Dedifferentiated amniotic fluid mesenchymal stem cell (primary cell): ENCODE data around the gene ABCA8.
"Not testable (repeated sequence)": the region's sequence is repeated elsewhere in the genome, so short reads cannot be mapped to it uniquely, and the experiment has no call there.

ENCODE experiments used
- DNase-seq: peaks from one replicate; pipeline ENCODE4 v3.0.0-alpha.2; 2016; ENCODE audit errors: extremely low spot score

ABCA8 gene, protein sequence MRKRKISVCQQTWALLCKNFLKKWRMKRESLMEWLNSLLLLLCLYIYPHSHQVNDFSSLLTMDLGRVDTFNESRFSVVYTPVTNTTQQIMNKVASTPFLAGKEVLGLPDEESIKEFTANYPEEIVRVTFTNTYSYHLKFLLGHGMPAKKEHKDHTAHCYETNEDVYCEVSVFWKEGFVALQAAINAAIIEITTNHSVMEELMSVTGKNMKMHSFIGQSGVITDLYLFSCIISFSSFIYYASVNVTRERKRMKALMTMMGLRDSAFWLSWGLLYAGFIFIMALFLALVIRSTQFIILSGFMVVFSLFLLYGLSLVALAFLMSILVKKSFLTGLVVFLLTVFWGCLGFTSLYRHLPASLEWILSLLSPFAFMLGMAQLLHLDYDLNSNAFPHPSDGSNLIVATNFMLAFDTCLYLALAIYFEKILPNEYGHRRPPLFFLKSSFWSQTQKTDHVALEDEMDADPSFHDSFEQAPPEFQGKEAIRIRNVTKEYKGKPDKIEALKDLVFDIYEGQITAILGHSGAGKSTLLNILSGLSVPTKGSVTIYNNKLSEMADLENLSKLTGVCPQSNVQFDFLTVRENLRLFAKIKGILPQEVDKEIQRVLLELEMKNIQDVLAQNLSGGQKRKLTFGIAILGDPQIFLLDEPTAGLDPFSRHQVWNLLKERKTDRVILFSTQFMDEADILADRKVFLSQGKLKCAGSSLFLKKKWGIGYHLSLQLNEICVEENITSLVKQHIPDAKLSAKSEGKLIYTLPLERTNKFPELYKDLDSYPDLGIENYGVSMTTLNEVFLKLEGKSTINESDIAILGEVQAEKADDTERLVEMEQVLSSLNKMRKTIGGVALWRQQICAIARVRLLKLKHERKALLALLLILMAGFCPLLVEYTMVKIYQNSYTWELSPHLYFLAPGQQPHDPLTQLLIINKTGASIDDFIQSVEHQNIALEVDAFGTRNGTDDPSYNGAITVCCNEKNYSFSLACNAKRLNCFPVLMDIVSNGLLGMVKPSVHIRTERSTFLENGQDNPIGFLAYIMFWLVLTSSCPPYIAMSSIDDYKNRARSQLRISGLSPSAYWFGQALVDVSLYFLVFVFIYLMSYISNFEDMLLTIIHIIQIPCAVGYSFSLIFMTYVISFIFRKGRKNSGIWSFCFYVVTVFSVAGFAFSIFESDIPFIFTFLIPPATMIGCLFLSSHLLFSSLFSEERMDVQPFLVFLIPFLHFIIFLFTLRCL (N-terminal part only)

DNA sequence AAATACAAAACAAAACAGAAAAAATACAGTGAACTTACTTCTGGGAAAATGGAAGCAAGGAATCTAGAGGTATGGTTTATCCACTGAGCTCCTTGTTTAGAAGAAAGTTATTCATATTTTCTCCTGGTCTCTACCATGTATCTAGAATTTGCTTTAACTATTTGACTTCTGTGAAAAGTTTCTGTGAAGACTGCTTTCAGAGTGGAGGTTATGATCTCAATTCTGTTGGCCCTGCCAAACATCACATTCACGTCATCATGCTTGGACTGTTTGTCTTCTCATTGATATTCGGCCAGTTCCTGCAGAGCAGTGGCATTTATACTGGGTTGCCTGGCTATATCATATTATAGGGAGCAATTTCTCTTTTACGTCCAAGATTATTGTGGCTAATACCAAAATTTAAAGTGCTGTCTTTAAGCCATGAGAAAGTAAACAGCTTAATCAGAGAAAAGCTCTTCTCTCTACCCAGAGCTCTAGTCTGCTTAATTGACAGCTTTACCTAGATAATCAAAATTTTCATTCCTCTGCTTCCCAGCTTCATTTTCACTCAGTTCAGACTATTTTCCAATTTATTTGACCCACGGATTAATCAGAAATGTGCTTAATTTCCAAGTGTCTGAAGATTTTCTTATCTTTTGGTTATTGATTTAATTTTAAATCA lies at the start of gene ABCA8:
Gene ABCA8, minus strand, starts transcription at position 212 of the 661 bp plus-strand sequence. CDS start 13,358 bp downstream, outside the sequence.
- peak; percentile 42 for DNase-seq

DNA sequence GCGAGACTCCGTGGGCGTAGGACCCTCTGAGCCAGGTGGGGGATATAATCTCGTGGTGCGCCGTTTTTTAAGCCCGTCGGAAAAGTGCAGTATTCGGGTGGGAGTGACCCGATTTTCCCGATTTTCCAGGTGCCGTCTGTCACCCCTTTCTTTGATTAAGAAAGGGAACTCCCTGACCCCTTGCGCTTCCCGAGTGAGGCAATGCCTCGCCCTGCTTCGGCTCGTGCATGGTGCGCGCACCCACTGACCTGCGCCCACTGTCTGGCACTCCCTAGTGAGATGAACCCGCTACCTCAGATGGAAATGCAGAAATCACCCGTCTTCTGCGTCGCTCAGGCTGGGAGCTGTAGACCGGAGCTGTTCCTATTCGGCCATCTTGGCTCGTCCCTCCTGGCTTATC lies 49.6 kb upstream of the ABCA8 start:
- DNase-seq = not testable (repeated sequence)

DNA sequence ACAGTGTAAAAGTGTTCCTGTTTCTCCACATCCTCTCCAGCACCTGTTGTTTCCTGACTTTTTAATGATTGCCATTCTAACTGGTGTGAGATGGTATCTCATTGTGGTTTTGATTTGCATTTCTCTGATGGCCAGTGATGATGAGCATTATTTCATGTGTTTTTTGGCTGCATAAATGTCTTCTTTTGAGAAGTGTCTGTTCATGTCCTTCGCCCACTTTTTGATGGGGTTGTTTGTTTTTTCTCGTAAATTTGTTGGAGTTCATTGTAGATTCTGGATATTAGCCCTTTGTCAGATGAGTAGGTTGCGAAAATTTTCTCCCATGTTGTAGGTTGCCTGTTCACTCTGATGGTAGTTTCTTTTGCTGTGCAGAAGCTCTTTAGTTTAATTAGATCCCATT lies 44.6 kb upstream of the ABCA8 start:
- not testable (repeated sequence) for DNase-seq

DNA sequence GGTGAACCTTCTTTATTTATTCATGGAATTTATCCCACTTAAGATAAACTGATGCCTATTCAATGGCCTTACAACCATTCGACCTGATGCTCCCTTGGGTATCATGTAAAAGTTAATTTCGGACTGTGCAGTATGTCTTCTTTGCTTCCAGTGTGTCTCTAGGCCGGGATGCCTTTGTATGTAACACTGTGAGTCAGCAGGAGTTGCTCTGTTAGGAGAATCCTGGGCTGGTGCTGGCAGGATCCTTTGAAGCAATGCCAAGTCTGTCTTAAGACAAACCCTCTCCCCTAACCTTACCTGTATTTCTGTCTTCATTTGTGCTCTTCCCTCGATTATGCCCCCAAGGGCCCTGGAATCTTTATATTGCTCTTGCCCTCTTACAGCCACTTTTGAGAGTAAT lies 37.9 kb upstream of the ABCA8 start:
- no peak for DNase-seq

DNA sequence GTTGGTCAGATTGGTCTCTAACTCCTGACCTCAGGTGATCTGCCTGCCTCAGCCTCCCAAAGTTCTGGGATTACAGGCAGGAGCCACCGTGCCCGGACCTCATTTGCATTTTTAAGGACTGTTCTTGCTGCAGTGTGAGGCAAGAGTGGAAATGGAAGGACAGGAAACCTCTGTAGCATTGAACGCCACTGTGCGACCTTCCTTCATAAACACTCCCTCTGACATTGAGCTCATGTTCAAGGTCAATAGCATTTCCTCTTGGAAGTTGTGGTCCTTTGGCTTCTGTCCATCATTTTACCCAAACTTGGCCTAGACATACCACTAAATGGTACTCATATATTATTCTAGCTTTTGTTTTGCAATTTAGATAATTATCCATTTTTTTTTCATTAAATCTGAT lies 32.8 kb upstream of the ABCA8 start:
- DNase-seq = no peak

DNA sequence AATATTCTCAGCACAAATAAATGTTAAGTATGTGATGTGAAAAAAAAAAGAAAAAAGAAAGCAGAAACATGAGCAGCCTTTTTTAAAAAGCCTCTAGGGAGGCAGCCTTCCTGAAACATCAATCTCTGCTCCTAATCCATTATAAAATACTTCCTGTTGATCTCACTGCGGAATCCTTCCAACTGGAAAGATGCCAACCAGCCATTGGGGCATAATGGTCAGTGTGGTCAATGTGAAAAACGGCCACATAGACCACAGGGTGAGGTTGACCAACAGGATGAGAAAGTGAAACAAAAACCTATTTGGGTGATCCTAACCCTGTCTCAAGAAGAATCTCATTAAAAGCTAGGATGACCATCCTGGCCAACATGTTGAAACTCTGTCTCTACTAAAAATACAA lies 26.1 kb upstream of the ABCA8 start:
- no peak for DNase-seq

DNA sequence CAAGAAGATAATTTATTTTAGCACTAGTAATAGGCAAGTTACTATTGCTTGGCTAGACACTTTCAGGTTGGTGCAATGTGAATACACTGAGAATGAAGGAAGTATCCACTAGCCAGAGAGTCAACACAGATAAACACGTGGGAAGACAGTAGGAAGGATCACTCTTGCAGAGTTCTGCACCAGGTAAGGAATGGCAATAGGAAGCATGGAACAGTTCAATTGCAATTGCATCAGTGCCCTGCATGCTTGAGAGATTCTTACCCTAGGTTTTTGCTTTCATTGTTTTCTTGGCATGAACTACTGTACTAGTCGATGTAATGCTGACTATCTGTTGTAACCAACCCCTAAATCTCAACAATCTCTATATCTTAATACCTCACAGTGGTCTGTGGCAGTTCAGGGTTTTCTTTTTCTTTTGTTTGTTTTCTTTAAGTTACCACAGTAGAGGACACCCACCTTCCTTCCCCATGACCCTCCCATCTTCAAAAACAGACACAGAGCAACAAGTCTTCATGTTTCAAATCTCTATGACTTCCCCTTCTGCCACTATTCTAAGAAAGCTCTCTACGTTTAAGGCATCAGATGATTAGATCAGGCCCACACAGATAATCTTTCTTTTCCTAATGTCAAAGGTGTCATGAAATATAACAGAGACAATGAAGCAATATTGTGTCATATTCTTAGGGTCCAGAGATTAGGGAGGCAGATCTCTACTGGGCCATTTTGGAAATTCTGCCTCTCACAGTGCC lies 18.1 kb upstream of the ABCA8 start:
- no peak for DNase-seq

DNA sequence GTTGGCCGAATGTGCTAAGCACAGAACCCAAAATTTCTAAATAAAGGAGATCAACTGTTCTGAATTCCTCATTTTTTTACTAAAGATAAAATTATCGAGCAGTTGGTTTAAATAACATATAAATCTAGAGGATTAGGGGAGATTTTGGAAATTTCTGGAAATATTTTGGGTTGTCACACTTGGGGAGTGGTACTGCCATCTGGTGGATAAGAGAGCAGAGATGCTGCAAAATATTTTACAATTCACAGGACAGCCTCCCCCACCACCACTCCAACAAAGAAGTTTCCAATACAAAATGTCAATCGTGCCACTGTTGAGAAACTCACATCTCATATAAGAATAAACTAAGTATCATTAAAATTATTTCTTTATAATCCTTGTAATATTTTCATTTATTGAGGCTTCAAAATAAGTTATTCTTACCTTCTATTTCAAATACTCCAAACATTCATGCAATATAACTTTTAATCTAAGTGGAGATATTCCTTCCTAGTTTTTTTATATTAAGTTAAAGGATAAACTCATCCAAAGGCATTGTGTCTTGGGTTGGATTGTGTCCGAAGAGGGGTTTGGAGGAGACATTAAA lies 17.0 kb upstream of the ABCA8 start:
- peak; percentile 56 for DNase-seq

DNA sequence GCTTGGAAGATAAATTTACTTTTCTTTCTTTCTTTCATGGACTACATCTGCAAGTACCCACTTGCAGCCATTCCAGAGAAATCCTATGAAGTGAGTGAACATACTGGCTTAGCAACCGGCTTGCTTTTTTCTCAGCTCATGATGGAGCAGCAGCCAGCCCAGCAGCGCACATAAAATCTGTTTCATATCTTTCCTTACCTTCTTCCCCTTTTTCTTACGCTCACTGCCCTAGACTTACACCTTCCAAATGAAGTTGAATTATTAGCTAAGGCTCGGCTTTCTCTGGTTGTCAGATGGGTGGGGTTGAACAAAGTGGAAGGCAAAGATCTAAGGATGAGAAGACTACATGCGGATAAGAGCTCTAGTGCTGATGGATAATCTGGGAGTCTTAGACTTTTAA lies 13.9 kb upstream of the ABCA8 start:
- no peak for DNase-seq

DNA sequence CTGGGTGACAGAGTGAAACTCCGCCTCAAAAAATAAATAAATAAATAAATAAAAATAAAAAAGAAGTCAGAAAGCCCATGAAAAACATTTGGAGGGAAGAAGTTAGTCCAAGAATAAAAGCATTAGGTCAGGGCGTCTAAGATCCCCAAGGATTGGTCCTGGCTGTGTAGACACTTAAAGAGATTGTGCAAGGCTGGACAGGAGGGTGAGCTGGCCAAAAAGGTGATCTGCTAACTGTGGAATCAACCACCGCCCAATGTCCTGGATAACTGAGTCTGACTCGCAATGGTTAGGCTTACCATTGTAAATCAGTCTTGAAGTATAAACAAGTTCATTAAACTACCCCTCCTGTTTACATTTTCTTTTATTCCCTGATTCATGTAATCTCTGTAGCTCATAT lies 8.8 kb upstream of the ABCA8 start:
- DNase-seq = no peak

DNA sequence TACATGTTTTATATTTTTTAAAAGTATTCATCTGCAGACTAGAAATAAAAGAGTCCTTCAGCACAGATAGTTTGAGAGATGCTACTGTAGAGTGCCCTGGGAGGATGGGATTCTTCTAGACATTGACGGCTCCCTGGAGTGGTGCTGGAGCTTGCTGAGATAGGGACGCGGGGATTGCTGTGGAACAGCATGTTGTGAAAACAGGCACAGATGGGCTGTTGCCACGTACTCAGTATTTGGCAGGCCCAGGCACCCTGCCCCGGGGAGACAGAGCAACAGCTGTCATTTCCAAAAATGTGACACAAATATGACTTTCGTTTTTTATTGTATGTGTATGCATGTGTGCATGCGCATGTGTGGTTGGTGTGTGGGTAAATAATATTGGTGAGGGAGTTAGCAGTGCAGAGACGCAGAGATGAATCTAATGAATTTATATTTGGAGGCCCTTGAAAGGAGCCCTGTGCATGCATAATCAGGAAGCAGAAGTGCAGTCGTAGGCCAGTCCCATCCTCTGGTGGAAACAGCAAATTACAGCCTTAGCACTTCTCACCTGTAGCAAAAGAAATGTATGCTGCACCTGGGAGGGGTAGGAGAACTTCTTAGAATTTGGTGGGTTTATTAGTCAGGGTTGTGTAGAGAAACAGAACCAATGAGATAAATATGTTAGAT lies 6.2 kb upstream of the ABCA8 start:
- no peak for DNase-seq

DNA sequence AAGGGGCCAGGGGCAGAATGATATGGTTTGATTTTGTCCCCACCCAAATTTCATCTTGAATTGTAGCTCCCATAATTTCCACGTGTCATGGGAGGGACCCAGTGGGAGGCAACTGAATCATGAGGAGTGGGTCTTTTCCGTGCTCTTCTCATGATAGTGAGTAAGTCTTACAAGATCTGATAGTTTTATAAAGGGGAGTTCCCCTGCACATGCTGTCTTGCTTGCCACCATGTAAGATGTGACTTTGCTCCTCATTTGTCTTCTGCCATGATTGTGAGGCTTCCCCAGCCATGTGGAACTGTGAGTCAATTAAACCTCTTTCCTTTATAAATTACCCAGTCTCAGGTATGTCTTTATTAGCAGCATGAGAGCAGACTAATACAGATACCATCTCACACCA lies 3.9 kb upstream of the ABCA8 start:
- DNase-seq = not testable (repeated sequence)

DNA sequence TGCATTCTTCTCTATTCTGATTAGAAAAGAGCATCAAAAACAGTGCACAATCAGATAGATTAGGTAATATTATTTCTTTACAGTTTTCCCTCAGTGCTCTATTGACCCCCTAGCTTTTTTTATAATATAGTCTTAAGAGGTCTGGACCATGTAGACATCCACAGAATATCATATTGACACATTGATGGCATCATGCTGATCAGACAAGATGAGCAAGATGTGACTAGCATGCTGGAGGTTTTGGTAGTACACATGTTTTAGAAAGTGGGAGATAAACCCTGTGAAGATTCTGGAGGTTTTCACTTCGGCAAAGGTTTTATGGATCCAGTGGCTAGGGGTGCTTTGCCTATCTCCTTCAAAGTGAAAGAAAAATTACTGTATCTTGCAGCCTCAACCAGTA lies 2.8 kb upstream of the ABCA8 start:
- no peak for DNase-seq

DNA sequence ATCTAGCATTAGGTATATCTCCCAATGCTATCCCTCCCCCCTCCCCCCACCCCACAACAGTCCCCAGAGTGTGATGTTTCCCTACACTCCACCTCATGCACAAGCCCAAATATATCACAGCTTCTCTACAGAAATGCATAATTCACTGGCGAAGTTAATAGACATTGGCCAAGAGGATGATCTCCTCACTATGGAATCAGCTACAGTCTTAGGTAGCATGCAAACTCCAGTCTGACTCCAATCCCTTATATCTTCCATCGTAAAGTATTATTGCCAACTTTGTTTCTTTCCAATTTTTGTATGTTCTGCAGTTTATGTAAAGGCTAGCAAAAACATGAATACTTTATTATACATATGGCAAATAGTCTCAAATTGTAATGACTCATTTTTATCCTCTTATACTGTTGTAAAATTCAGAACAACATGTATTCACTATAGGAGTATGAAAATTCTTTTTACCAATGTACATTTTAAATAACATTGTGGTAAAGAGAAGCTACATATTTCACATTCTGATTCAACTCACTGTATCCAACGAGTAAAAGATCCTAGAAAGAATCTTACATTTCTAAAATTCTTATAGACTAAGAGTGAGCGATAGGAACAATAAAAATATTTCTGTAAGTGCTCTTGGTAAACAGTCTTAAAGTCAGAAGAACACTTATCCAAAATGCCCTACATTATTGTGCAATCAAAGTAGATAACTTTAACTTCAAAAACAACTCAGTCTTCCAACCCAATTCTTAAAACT lies 871 bp downstream of the ABCA8 start:
- peak; percentile 46 for DNase-seq

DNA sequence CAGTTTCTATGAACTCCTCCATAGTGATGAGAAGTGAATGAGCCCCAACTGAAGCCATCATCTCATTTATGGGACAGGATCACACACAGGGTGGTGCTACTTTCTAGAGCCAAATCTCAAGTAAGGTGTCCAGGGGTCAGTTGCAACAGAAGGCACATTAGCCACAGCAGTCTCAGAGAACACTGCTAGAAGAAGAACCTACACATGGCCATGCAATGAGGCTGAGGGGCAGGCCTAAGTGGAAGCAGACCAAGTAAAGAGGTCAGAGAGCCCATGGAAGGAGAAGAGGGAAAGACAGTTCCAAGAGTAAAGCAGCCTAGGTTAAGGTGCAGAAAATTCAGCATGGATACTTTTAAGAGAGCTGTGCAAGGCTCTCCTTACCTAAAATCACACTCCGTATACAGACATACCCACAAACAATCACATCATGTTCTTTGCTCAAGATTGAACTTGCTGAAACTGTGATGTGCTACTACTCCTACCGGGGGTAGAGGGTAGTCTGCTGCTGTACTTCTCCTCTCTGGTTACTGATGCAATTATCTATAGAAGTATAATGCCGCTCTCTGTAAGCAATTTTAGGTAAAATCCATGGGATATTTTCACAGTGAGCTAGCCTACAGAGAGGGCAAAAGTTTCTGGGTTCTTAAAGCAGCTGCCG lies 1.7 kb downstream of the ABCA8 start:
- DNase-seq = no peak

DNA sequence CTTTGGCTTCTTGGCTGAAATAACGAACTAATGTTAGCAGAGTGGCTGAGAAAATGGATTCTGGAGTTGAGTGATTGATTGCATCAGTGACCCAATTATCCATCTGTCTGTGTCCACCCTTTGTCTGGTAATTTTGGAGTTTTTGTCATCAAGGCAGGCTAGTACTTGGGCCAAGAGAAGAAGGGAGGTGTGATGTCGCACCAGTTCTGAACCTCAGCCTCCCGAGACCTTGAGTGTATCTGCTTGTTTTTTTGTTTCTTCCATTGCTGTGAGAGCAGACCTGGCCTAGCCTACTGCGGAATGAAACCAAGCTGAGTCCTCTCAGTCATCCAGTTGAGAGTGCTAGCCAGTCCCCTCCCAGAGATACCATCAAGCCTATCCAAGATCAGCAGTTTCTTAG lies 4.5 kb downstream of the ABCA8 start:
- DNase-seq = no peak

DNA sequence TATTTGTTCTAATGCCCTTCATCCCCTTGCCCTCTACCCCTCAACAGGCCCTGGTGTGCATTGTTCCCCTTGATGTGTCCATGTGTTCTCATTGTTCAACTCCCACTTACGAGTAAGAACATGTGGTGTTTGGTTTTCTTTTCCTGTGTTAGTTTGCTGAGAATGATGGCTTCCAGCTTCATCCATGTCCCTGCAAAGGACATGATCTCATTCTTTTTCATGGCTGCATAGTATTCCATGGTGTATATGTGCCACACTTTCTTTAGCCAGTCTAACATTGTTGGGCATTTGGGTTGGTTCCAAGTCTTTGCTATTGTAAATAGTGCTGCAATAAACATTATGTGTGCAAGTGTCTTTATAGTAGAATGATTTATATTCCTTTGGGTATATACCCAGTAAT lies 7.3 kb downstream of the ABCA8 start:
- DNase-seq = not testable (repeated sequence)

DNA sequence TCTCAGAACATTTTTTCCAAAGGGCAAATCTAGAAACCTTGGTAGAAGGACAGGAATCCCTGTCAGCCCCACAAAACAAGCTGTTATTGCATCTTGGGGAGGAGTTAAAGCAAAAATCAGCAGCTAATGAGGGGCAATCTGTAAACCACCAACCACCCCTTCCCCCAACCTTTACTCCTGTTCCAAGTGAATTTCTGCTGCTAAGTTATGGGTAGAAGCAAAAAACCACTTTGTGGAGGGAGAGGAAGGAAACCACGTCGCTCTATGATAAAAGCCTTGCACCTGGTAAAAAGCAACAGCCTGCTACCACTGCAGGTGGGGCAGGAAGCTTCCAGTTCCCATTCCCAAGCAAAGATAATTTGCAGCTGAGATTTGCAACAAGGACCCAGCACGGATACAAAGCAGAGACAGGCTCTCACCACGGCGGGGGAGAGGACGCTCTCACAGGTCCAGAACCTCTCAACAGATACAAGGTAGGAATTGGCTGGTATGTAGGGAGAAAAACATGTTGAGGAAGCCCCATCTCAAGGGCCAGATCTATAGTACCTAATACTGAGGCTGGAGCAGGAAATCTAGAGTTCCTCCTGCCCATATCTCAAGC lies 10.7 kb downstream of the ABCA8 start:
- no peak for DNase-seq
